Measurements from ENCODE around the gene GPC3. TPM values are rescaled to one million over a fixed set of nuclear protein-coding genes. Genes with fewer than 3 reads are reported as not detected.

The GPC3 gene
- total RNA-seq, 1 donor from 2014 or later: 4.2 TPM

GRCh38 chrX:133908223-133908955 is 77.0 kb downstream of the GPC3 start:
- Mint-ChIP-seq H3K4me3 (ENCODE audit: unreplicated experiment) (no peak overlapping the region), H3K4me1 (ENCODE audit: low read depth, unreplicated experiment) (peaks cover 26% of the 10 kb centered on the region), H3K9me3 (ENCODE audit: unreplicated experiment) (peaks cover 3% of the 10 kb centered on the region), H3K27ac (ENCODE audit: unreplicated experiment) (no peak overlapping the region), H3K27me3 (ENCODE audit: unreplicated experiment) (no peaks in the 10 kb centered on the region), H3K36me3 (ENCODE audit: unreplicated experiment) (no peaks in the 10 kb centered on the region)
- DNase-seq: no peak
- TF ChIP-seq CTCF (IDR thresholded peaks at IDR 0.05; ENCODE audit: partially characterized antibody, unreplicated experiment): no peak

GRCh38 chrX:133907606-133908005 is 77.8 kb downstream of the GPC3 start:
- no peak for DNase-seq
- peaks cover 22% of the 10 kb centered on the region for H3K4me1 Mint-ChIP-seq (ENCODE audit: low read depth, unreplicated experiment)
- H3K27ac Mint-ChIP-seq (ENCODE audit: unreplicated experiment): no peak overlapping the region
- H3K36me3 Mint-ChIP-seq (ENCODE audit: unreplicated experiment): no peaks in the 10 kb centered on the region
- no peaks in the 10 kb centered on the region for H3K9me3 Mint-ChIP-seq (ENCODE audit: unreplicated experiment)
- H3K4me3 Mint-ChIP-seq (ENCODE audit: unreplicated experiment): no peak overlapping the region
- no peaks in the 10 kb centered on the region for H3K27me3 Mint-ChIP-seq (ENCODE audit: unreplicated experiment)
- no peak for TF ChIP-seq CTCF (IDR thresholded peaks at IDR 0.05; ENCODE audit: partially characterized antibody, unreplicated experiment)

GRCh38 chrX:133905305-133905704 is 80.1 kb downstream of the GPC3 start:
- no peak overlapping the region for H3K27ac Mint-ChIP-seq (ENCODE audit: unreplicated experiment)
- H3K27me3 Mint-ChIP-seq (ENCODE audit: unreplicated experiment): no peaks in the 10 kb centered on the region
- H3K9me3 Mint-ChIP-seq (ENCODE audit: unreplicated experiment): no peaks in the 10 kb centered on the region
- no peak for TF ChIP-seq CTCF (IDR thresholded peaks at IDR 0.05; ENCODE audit: partially characterized antibody, unreplicated experiment)
- H3K4me1 Mint-ChIP-seq (ENCODE audit: low read depth, unreplicated experiment): peaks cover 13% of the 10 kb centered on the region
- no peaks in the 10 kb centered on the region for H3K36me3 Mint-ChIP-seq (ENCODE audit: unreplicated experiment)
- H3K4me3 Mint-ChIP-seq (ENCODE audit: unreplicated experiment): no peak overlapping the region
- DNase-seq: no peak

- H3K4me3 Mint-ChIP-seq (ENCODE audit: unreplicated experiment): no peak overlapping the region
- no peak for DNase-seq
- no peaks in the 10 kb centered on the region for H3K4me1 Mint-ChIP-seq (ENCODE audit: low read depth, unreplicated experiment)
- no peak overlapping the region for H3K27ac Mint-ChIP-seq (ENCODE audit: unreplicated experiment)
- no peaks in the 10 kb centered on the region for H3K36me3 Mint-ChIP-seq (ENCODE audit: unreplicated experiment)
- no peaks in the 10 kb centered on the region for H3K27me3 Mint-ChIP-seq (ENCODE audit: unreplicated experiment)
- no peak for TF ChIP-seq CTCF (IDR thresholded peaks at IDR 0.05; ENCODE audit: partially characterized antibody, unreplicated experiment)
- H3K9me3 Mint-ChIP-seq (ENCODE audit: unreplicated experiment): peaks cover 3% of the 10 kb centered on the region
These were observed 87.7 kb downstream of the GPC3 start for GRCh38 chrX:133897593-133898163.

GRCh38 chrX:133892337-133892736 is 93.1 kb downstream of the GPC3 start:
- TF ChIP-seq CTCF (IDR thresholded peaks at IDR 0.05; ENCODE audit: partially characterized antibody, unreplicated experiment): no peak
- Mint-ChIP-seq H3K27ac (ENCODE audit: unreplicated experiment) (no peak overlapping the region), H3K4me1 (ENCODE audit: low read depth, unreplicated experiment) (no peaks in the 10 kb centered on the region), H3K36me3 (ENCODE audit: unreplicated experiment) (no peaks in the 10 kb centered on the region), H3K27me3 (ENCODE audit: unreplicated experiment) (no peaks in the 10 kb centered on the region), H3K9me3 (ENCODE audit: unreplicated experiment) (no peaks in the 10 kb centered on the region), H3K4me3 (ENCODE audit: unreplicated experiment) (no peak overlapping the region)
- DNase-seq: no peak

All from glutamatergic neuron (in vitro differentiated cells).